K562 (cell line): Measurements from ENCODE around the gene ANKS3. TPM values are rescaled to one million over a fixed set of nuclear protein-coding genes. Genes with fewer than 3 reads are reported as not detected.

Experiments used
- ATF2 ChIP-seq: sonication (generic); formaldehyde crosslinking; IDR thresholded peaks from 2 replicates; pipeline ENCODE4 v1.8.1; 2022; ENCODE audit warnings: missing genetic modification reagents
- BACH1 ChIP-seq: fragments of 200-800 bp; sonication (Bioruptor generic); IDR thresholded peaks from 2 replicates; pipeline ENCODE4 v1.6.1; 2016; ENCODE audit warnings: missing genetic modification characterization, missing compliant biosample characterization
- CTBP1 ChIP-seq: fragments of 450-650 bp; IDR thresholded peaks from 2 replicates; pipeline ENCODE4 v1.6.1; 2016; ENCODE audit warnings: borderline replicate concordance
- CXXC5 ChIP-seq: fragments of 250-450 bp; sonication (Bioruptor Pico); IDR thresholded peaks from 2 replicates; pipeline ENCODE4 v1.8.0; 2022; ENCODE audit warnings: inconsistent platforms, mild to moderate bottlenecking, moderate library complexity
- EP400 ChIP-seq: fragments of 450-650 bp; IDR thresholded peaks from 2 replicates; pipeline ENCODE4 v1.6.1; 2017; ENCODE audit warnings: antibody characterized with exemption, mild to moderate bottlenecking, moderate library complexity
- GTF2F1 ChIP-seq: IDR thresholded peaks from 2 replicates; pipeline ENCODE4 v1.6.1; 2011; ENCODE audit warnings: low read depth, low read length, improper control_type of control experiment
- MITF ChIP-seq: IDR thresholded peaks from 2 replicates; pipeline ENCODE4 v1.6.1; 2014; ENCODE audit warnings: antibody characterized with exemption
- MYC ChIP-seq, 2 experiments: fragments of 250-450 bp in 1 of 2; sonication (Bioruptor Pico) in 1 of 2; IDR thresholded peaks; 2 replicates each; pipeline versions ENCODE4 v1.5.1 to v1.6.1; 2012 to 2021; ENCODE audit warnings: low read depth in 2 of 2, borderline replicate concordance in 1 of 2, improper control_type of control experiment in 1 of 2, low read length in 1 of 2, mild to moderate bottlenecking in 1 of 2, moderate library complexity in 1 of 2
- NCOR1 ChIP-seq: fragments of 450-650 bp; IDR thresholded peaks from 2 replicates; pipeline ENCODE4 v1.6.1; 2016; ENCODE audit warnings: mild to moderate bottlenecking, moderate library complexity
- NFRKB ChIP-seq: fragments of 450-650 bp; IDR thresholded peaks from 2 replicates; pipeline ENCODE4 v1.6.1; 2016; ENCODE audit warnings: low read depth
- NR2C1 ChIP-seq, 2 experiments: fragments of 450-650 bp; IDR thresholded peaks; 2 replicates each; pipeline ENCODE4 v1.6.1; 2017; ENCODE audit warnings: mild to moderate bottlenecking in 2 of 2, antibody characterized with exemption in 1 of 2, inconsistent platforms in 1 of 2, missing compliant biosample characterization in 1 of 2, missing genetic modification characterization in 1 of 2
- NR2C2 ChIP-seq, 2 experiments: fragments of 200-800 bp in 1 of 2; sonication (Bioruptor generic) in 1 of 2; sonication (generic) in 1 of 2; formaldehyde crosslinking in 1 of 2; IDR thresholded peaks; 2 replicates each; pipeline versions ENCODE4 v1.6.1 to v1.8.0; 2016 to 2022; ENCODE audit warnings: mild to moderate bottlenecking in 1 of 2, missing compliant biosample characterization in 1 of 2, missing genetic modification characterization in 1 of 2, missing genetic modification reagents in 1 of 2
- PHF21A ChIP-seq: fragments of 450-650 bp; IDR thresholded peaks from 2 replicates; pipeline ENCODE4 v1.6.1; 2017; ENCODE audit warnings: low read depth, borderline replicate concordance
- RHOXF2B ChIP-seq: fragments of 250-450 bp; sonication (Bioruptor Pico); conservative IDR thresholded peaks from 2 replicates; pipeline ENCODE4 v1.5.1; 2021
- SFPQ ChIP-seq: fragments of 200-400 bp; formaldehyde crosslinking; IDR thresholded peaks from 2 replicates; pipeline ENCODE4 v1.6.1; 2017; ENCODE audit warnings: mild to moderate bottlenecking, low read depth, low read length, moderate library complexity
- ZBTB17 ChIP-seq: fragments of 450-650 bp; formaldehyde crosslinking; IDR thresholded peaks from 2 replicates; pipeline ENCODE4 v1.4.0; 2020; ENCODE audit warnings: mild to moderate bottlenecking
- ZNF395 ChIP-seq: fragments of 200-800 bp; sonication (Bioruptor generic); IDR thresholded peaks from 2 replicates; pipeline ENCODE4 v1.6.1; 2017; ENCODE audit warnings: missing genetic modification characterization, missing compliant biosample characterization
- ZNF639 ChIP-seq, 2 experiments: fragments of 200-800 bp in 1 of 2; sonication (Bioruptor generic) in 1 of 2; sonication (generic) in 1 of 2; formaldehyde crosslinking in 1 of 2; IDR thresholded peaks in 1 of 2; conservative IDR thresholded peaks in 1 of 2; 2 replicates each; pipeline versions ENCODE4 v1.5.0 to v1.6.1; 2016 to 2020; ENCODE audit warnings: missing compliant biosample characterization in 1 of 2, missing genetic modification characterization in 1 of 2, missing genetic modification reagents in 1 of 2
- ZNF830 ChIP-seq: fragments of 250-450 bp; sonication (Bioruptor Pico); IDR thresholded peaks from 2 replicates; pipeline ENCODE4 v1.5.0; 2021; ENCODE audit warnings: mild to moderate bottlenecking
- polyA plus RNA-seq, 8 experiments: library from polyadenylated mRNA; depleted of rRNA in 4 of 8; stranded (reverse) in 5 of 8; unstranded in 3 of 8; fragments of >200 nt; fragmentation: Nextera tagmentation in 2 of 8; fragmentation: Illumina TruSeq in 1 of 8; extraction: Ambion mirVana in 2 of 8; extraction: Trizol in 1 of 8; gene quantifications; 2 replicates each; pipeline versions ENCODE4 v1.2.1 to v1.2.3, GENCODE V29; 2011 to 2014; ENCODE audit warnings: inconsistent platforms in 1 of 8, missing spikeins in 1 of 8
- total RNA-seq, 7 experiments: library from RNA; depleted of rRNA in 6 of 7; stranded (reverse); fragments of >200 nt in 6 of 7; fragmentation: Illumina TruSeq in 2 of 7; extraction: Trizol in 2 of 7; gene quantifications; 2 replicates each; pipeline versions ENCODE4 v1.2.1 to v1.2.3, GENCODE V29; 2011 to 2021; ENCODE audit warnings: low replicate concordance in 1 of 7

Gene ANKS3
- total and polyA plus RNA-seq, 9 of the 15 experiments (the other 6 are each of a cell fraction or from before 2014, with no cell fraction given): 0.43 to 25.7 (median 14.8) TPM

GRCh38 chr16:4768549-4769305 lies 34.7 kb upstream of the ANKS3 start (continued):
- TF ChIP-seq ATF2: no peak
- TF ChIP-seq NR2C2 (CRISPR knock-in tag; IDR thresholded peaks at IDR 0.05): no peak
- TF ChIP-seq NR2C2 (tag; IDR thresholded peaks at IDR 0.05): peak; percentile 95
- no peak for TF ChIP-seq ZNF395 (CRISPR knock-in tag)
- no peak for TF ChIP-seq GTF2F1
- TF ChIP-seq NCOR1: no peak
- TF ChIP-seq ZNF830: no peak
- no peak for TF ChIP-seq BACH1
- no peak for TF ChIP-seq RHOXF2B (CRISPR knock-in tag)
- TF ChIP-seq MYC (IDR thresholded peaks at IDR 0.05; ENCODE audit: low read depth, low read length): peak; percentile 55; the same call in 1 of the 2 replicates
- TF ChIP-seq MYC (CRISPR knock-in tag; IDR thresholded peaks at IDR 0.05; ENCODE audit: borderline replicate concordance, low read depth): no peak
- no peak for TF ChIP-seq CTBP1
- TF ChIP-seq CXXC5 (CRISPR knock-in tag): peak; percentile 76
- peak; percentile 53; the same call in 1 of the 2 replicates for TF ChIP-seq EP400
- TF ChIP-seq SFPQ: no peak
- TF ChIP-seq NFRKB: no peak
- no peak for TF ChIP-seq ZBTB17
- no peak for TF ChIP-seq MITF
- TF ChIP-seq PHF21A: no peak
- peak; percentile 73 for TF ChIP-seq NR2C1 (IDR thresholded peaks at IDR 0.05)
- peak; percentile 87 for TF ChIP-seq NR2C1 (tag; IDR thresholded peaks at IDR 0.05)
- no peak for TF ChIP-seq ZNF639 (CRISPR knock-in tag; conservative IDR thresholded peaks at IDR 0.05 in 1 of 2, IDR thresholded peaks at IDR 0.05 in 1 of 2)
